A673 (cell line): ENCODE results near the gene GPM6B. TPM values are rescaled to one million over a fixed set of nuclear protein-coding genes. Genes with fewer than 3 reads are reported as not detected.

Source experiments
- BruUV-seq: library from RNA; stranded (reverse); fragments of 400-500 nt; replicated peaks from 2 replicates; lab custom pipeline; 2021; lab: Mats Ljungman, UMichigan
- CTCF ChIA-PET: fragments of 300-600 bp; sonication (Branson Sonifier 250); formaldehyde crosslinking; loops from one replicate; lab custom pipeline; 2022; ENCODE audit warnings: antibody characterized with exemption; lab: Charles Lee
- POLR2A ChIA-PET: fragments of 300-600 bp; sonication (Branson Sonifier 250); formaldehyde crosslinking; loops from one replicate; lab custom pipeline; 2022; ENCODE audit warnings: antibody characterized with exemption; ENCODE audit not compliant: low non-redundant PET; lab: Charles Lee
- DNase-seq: peaks from one replicate; pipeline ENCODE4 v3.0.0-alpha.2; 2015; ENCODE audit warnings: low spot score
- H3K27ac ChIP-seq: fragments of 200-600 bp; sonication (generic); 2 replicates; pipeline ENCODE4 v1.5.1; 2016; ENCODE audit warnings: mixed run types, low read depth, mild to moderate bottlenecking, mixed read lengths, antibody characterized with exemption, low read length; ENCODE audit not compliant: poor library complexity, severe bottlenecking
- H3K27me3 ChIP-seq: fragments of 200-600 bp; sonication (generic); replicated peaks from 2 replicates; pipeline ENCODE4 v1.6.1; 2017; ENCODE audit warnings: mixed run types, low read depth, mild to moderate bottlenecking, mixed read lengths, antibody characterized with exemption, low read length; ENCODE audit not compliant: insufficient read depth, poor library complexity
- H3K36me3 ChIP-seq: fragments of 200-600 bp; sonication (generic); 2 replicates; pipeline ENCODE4 v1.6.1; 2016; ENCODE audit warnings: mixed run types, mild to moderate bottlenecking, mixed read lengths, antibody characterized with exemption, low read length; ENCODE audit not compliant: insufficient read depth, poor library complexity, severe bottlenecking
- H3K4me1 ChIP-seq: fragments of 200-600 bp; sonication (generic); 2 replicates; pipeline ENCODE4 v1.6.1; 2017; ENCODE audit warnings: mixed run types, mild to moderate bottlenecking, mixed read lengths, antibody characterized with exemption, low read length; ENCODE audit not compliant: insufficient read depth, poor library complexity, severe bottlenecking
- H3K4me3 ChIP-seq: fragments of 200-600 bp; sonication (generic); 2 replicates; pipeline ENCODE4 v1.5.1; 2016; ENCODE audit warnings: low read depth, mixed run types, mild to moderate bottlenecking, mixed read lengths, low read length; ENCODE audit not compliant: poor library complexity, severe bottlenecking
- H3K9me3 ChIP-seq: fragments of 200-600 bp; sonication (generic); 2 replicates; pipeline ENCODE4 v1.6.1; 2016; ENCODE audit warnings: mixed run types, low read depth, mild to moderate bottlenecking, mixed read lengths, antibody characterized with exemption, low read length; ENCODE audit not compliant: poor library complexity, severe bottlenecking
- CTCF ChIP-seq: fragments of 300-800, 200-600 bp; sonication (generic); conservative IDR thresholded peaks from 2 replicates; pipeline ENCODE4 v1.5.1; 2017; ENCODE audit warnings: low read depth, mild to moderate bottlenecking, antibody characterized with exemption, low read length, moderate library complexity, mixed read lengths
- EZH2 ChIP-seq: fragments of 200-600 bp; sonication (generic); IDR thresholded peaks from 2 replicates; pipeline ENCODE4 v1.6.1; 2017; ENCODE audit warnings: borderline replicate concordance, low read depth, mild to moderate bottlenecking, mixed read lengths, antibody characterized with exemption, low read length; ENCODE audit not compliant: poor library complexity, severe bottlenecking
- intact Hi-C: fragments of 100-400 bp; cut with micrococcal nuclease; formaldehyde crosslinking; loops from one replicate; pipeline ENCODE4 v1.10.0; 2022; ENCODE audit not compliant: unreplicated experiment
- total RNA-seq: library from RNA; stranded (reverse); gene quantifications from 2 replicates; pipeline ENCODE4 v1.2.3, GENCODE V29; 2021

The GPM6B gene
- total RNA-seq, 1 experiment from 2014 or later = 7.6 TPM

GRCh38 chrX:13742397-13743176 lies 74.3 kb downstream of the GPM6B start:
- no TSS peak for BruUV-seq
- DNase-seq = no peak
- POLR2A ChIA-PET = no interaction called here
- CTCF ChIA-PET = no interaction called here
- Histone ChIP-seq H3K9me3 (no peaks in the 10 kb centered on the region), H3K4me1 (no peaks in the 10 kb centered on the region), H3K4me3 (no peak overlapping the region), H3K27me3 (no peaks in the 10 kb centered on the region), H3K36me3 (peaks cover 7% of the 10 kb centered on the region), H3K27ac (no peak overlapping the region)
- intact Hi-C loops = no loop called here
- TF ChIP-seq EZH2 (no peak), CTCF (no peak)

- TF ChIP-seq CTCF = no peak
- no peak for TF ChIP-seq EZH2
- Histone ChIP-seq H3K9me3 (no peaks in the 10 kb centered on the region), H3K36me3 (peaks cover 7% of the 10 kb centered on the region), H3K27me3 (no peaks in the 10 kb centered on the region), H3K4me3 (no peak overlapping the region), H3K27ac (no peak overlapping the region), H3K4me1 (no peaks in the 10 kb centered on the region)
- DNase-seq = no peak
- BruUV-seq = no TSS peak
- intact Hi-C loops = no loop called here
- CTCF ChIA-PET = no interaction called here
- POLR2A ChIA-PET = no interaction called here
These were observed 75.2 kb downstream of the GPM6B start for GRCh38 chrX:13741695-13742094.

- TF ChIP-seq CTCF (no peak), EZH2 (no peak)
- intact Hi-C loops = loop anchor here (5.0 kb wide), 1 partner anchor 82 kb away; the partner anchor contains the start of gene TCEANC
- H3K4me3 ChIP-seq = peak within 1 kb of the TSS; percentile 73
- no peaks in the 10 kb centered on the region for H3K4me1 ChIP-seq
- ChIA-PET CTCF (interaction anchor here (0.6 kb wide), 1 partner anchor 83 kb away, joined by 4 read pairs; no protein-coding TSS in a partner anchor), POLR2A (no interaction called here)
- no TSS peak for BruUV-seq
- H3K36me3 ChIP-seq = peaks cover 7% of the 10 kb centered on the region
- no peaks in the 10 kb centered on the region for H3K9me3 ChIP-seq
- H3K27me3 ChIP-seq = no peaks in the 10 kb centered on the region
- peak; percentile 96 for DNase-seq
- H3K27ac ChIP-seq = peak within 1 kb of the TSS; percentile 82
These were observed 82.4 kb downstream of the GPM6B start, which contains the start of the genes OFD1 and TRAPPC2 for GRCh38 chrX:13734278-13735172. TSS of gene OFD1 (plus strand) at chrX:13734748. CDS start at chrX:13735072, 324 bp downstream. TSS of gene TRAPPC2 (minus strand) at chrX:13734620. CDS start at chrX:13719963, 14,657 bp downstream.
